Heart left ventricle (tissue), 16 donors: ENCODE measurements around the gene LRRC8E. TPM values are rescaled to one million over a fixed set of nuclear protein-coding genes. Genes with fewer than 3 reads are reported as not detected.

ENCODE experiments used
- ATAC-seq, 4 donors: fragments of 200-7000 bp; cut with Tn5 transposase; one replicate each; pipeline ENCODE4 v1.9.1; 2020 to 2022; ENCODE audit warnings: moderate library complexity in 4 of 4, mild to moderate bottlenecking in 3 of 4, moderate number of reproducible peaks in 1 of 4
- DNase-seq, 5 donors: peaks; one replicate each; pipeline ENCODE4 v3.0.0-alpha.2; 2020
- H3K27ac ChIP-seq, 12 donors: fragments of 200-600 bp; sonication (generic) in 4 of 12; one replicate each; pipeline versions ENCODE4 v1.5.0 to v1.8.0; 2016 to 2022; ENCODE audit warnings: mild to moderate bottlenecking in 2 of 12
- H3K27me3 ChIP-seq, 9 donors: fragments of 200-600 bp; sonication (generic) in 2 of 9; one replicate each; pipeline versions ENCODE4 v1.5.1 to v1.8.0; 2016 to 2022; ENCODE audit warnings: mild to moderate bottlenecking in 3 of 9
- H3K36me3 ChIP-seq, 9 donors: fragments of 200-600 bp; sonication (generic) in 2 of 9; one replicate each; pipeline versions ENCODE4 v1.5.0 to v1.8.0; 2018 to 2022; ENCODE audit warnings: mild to moderate bottlenecking in 2 of 9
- H3K4me1 ChIP-seq, 12 donors: fragments of 200-600 bp; sonication (generic) in 4 of 12; one replicate each; pipeline versions ENCODE4 v1.5.0 to v1.8.0; 2016 to 2022; ENCODE audit warnings: mild to moderate bottlenecking in 3 of 12
- H3K4me3 ChIP-seq, 12 donors: fragments of 200-600 bp; sonication (generic) in 4 of 12; one replicate each; pipeline versions ENCODE4 v1.5.0 to v1.8.0; 2017 to 2022; ENCODE audit warnings: mild to moderate bottlenecking in 9 of 12, moderate library complexity in 4 of 12
- H3K9me3 ChIP-seq, 12 donors: fragments of 200-600 bp; sonication (generic) in 4 of 12; one replicate each; pipeline versions ENCODE4 v1.5.0 to v1.8.0; 2016 to 2022; ENCODE audit warnings: mild to moderate bottlenecking in 1 of 12
- POLR2A ChIP-seq, 2 donors: fragments of 450-650 bp; IDR thresholded peaks; one replicate each; pipeline ENCODE4 v1.6.1; 2017; ENCODE audit warnings: antibody characterized with exemption in 2 of 2, mild to moderate bottlenecking in 2 of 2, moderate library complexity in 2 of 2
- WGBS, 4 donors: extraction: QIAGEN DNeasy Blood & Tissue Kit in 2 of 4; methylation state at CpG; one replicate each; pipeline versions ENCODE4 v1.1.5 to v1.1.7; 2013 to 2018; 5-methylcytosine and 5-hydroxymethylcytosine counted together
- intact Hi-C, 10 donors: fragments of 100-400 bp; cut with DNase I; formaldehyde crosslinking; loops; one replicate each; pipeline versions ENCODE4 v1.11.1 to v1.14.2; 2022
- polyA plus RNA-seq, 2 donors: library from polyadenylated mRNA; stranded (reverse); fragments of 200-250 nt; gene quantifications; one replicate each; pipeline ENCODE4 v1.2.3, GENCODE V29; 2013
- total RNA-seq, 9 donors: library from RNA; depleted of rRNA in 2 of 9; stranded (reverse); fragments of >200 nt in 2 of 9; fragmentation: NEBNext Ultra II Directional in 3 of 9; extraction: Animal tissue kit (Norgen Biotek cat#: 25700) in 3 of 9; gene quantifications; one replicate each; pipeline versions ENCODE4 v1.1.0 to v1.2.4, GENCODE V29; 2016 to 2023
- TF ChIP-seq, protein P1 (sequence below), 12 donors: fragments of 200-600 bp; sonication (generic) in 4 of 12; IDR thresholded peaks; one replicate each; pipeline versions ENCODE4 v1.5.0 to v1.8.0; 2018 to 2022; ENCODE audit warnings: antibody characterized with exemption in 12 of 12, mild to moderate bottlenecking in 5 of 12
- donor health status: ischemic (EF 13 %, LVEDD 7.1; RV severe dilation, severe dysfunction).
- donor health status: healthy with polysubstance abuse.
- donor health status: DM: no; HTN: yes; CAD: no.
- donor health status: DM: no; HTN: no; CAD: no.
- donor health status: ischemic (EF 25% LVEDD 6.9; RV normal size, moderate dysfunction).
- donor health status: ischemic (EF 25% LVEDD 5.7; RV mildly dilated, moderate dysfunction).
- donor health status: healthy.
- donor health status: DM: yes; HTN: yes; CAD: no.
- donor health status: ischemic (EF 35%, LVEDD 5.7; RV mildly dilated, moderate dysfunction).
- donor health status: nonischemic (EF 11% LVEDD 7.7; RV severe dilation, severe dysfunction).
- donor health status: DM: yes; HTN: yes; CAD: no.
- donor health status: PGD.
- donor health status: ischemic (EF 29% LVEDD 5.4; RV normal size, mild dysfunction).
- donor health status: nonischemic (EF 23%, LVEDD 6.1; RV moderate dilation, normal function).

The LRRC8E gene
- total and polyA plus RNA-seq, 11 donors, result 0.17 to 2.6 (median 1.00) TPM

DNA sequence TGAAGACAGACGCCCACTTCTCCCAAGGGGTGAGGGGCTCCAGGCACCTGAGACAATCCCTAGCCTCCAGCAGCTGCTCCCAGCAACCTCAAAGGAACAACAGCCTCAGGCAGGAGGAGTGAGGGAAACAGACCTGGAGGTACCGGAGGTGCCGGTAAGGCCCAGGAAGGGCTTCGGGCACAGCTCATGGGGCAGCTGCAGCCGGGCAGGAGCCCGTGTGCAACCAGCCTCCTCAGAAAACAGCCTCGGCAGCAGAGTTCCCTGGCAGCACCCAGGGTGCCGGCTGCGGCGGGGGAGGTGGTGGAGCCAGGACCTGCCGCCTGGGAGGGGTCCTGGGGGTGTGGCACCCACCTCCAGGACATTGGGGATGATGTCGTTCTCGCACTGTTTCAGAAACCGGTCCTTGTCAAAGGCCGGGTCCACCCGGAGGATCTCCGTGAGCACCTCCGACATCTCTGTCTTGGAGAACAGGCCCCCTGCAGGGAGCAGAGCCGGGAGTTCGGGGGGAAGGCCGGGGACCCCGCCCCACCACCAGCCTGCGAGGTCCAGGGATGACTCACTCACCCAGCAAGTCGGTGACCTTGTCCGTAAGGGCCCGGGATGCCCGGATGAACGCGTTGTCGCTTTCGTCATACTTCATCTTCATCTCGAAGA lies 44.1 kb downstream of the LRRC8E start:
- TF ChIP-seq POLR2A (IDR thresholded peaks at IDR 0.05), result no peak
- TF ChIP-seq, protein P1, sequence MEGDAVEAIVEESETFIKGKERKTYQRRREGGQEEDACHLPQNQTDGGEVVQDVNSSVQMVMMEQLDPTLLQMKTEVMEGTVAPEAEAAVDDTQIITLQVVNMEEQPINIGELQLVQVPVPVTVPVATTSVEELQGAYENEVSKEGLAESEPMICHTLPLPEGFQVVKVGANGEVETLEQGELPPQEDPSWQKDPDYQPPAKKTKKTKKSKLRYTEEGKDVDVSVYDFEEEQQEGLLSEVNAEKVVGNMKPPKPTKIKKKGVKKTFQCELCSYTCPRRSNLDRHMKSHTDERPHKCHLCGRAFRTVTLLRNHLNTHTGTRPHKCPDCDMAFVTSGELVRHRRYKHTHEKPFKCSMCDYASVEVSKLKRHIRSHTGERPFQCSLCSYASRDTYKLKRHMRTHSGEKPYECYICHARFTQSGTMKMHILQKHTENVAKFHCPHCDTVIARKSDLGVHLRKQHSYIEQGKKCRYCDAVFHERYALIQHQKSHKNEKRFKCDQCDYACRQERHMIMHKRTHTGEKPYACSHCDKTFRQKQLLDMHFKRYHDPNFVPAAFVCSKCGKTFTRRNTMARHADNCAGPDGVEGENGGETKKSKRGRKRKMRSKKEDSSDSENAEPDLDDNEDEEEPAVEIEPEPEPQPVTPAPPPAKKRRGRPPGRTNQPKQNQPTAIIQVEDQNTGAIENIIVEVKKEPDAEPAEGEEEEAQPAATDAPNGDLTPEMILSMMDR (IDR thresholded peaks at IDR 0.05), result no peak
- peak in 1 of 5 donors; percentile 16 for DNase-seq
- H3K27ac ChIP-seq, result peak overlapping the region in 1 of 12 donors; percentile 85
- H3K4me3 ChIP-seq, result no peak overlapping the region
- H3K9me3 ChIP-seq, result no peaks in the 10 kb centered on the region
- 92 to 95% (median 92%) methylated on average over 16 to 32 of the region's 32 CpGs for WGBS, 4 donors
- peaks cover 0 to 29% (median 13%) of the 10 kb centered on the region in 12 donors for H3K4me1 ChIP-seq
- no peak for ATAC-seq
- intact Hi-C loops, result no loop called here
- no peaks in the 10 kb centered on the region for H3K27me3 ChIP-seq
- H3K36me3 ChIP-seq, result peaks cover 19 to 77% (median 74%) of the 10 kb centered on the region in 9 donors

GRCh38 chr19:7932930-7933300 lies 44.6 kb downstream of the LRRC8E start:
- 87 to 96% (median 94%) methylated on average over 7 to 10 of the region's 10 CpGs for WGBS, 4 donors
- Histone ChIP-seq H3K4me1 (peaks cover 0 to 24% (median 11%) of the 10 kb centered on the region in 12 donors), H3K4me3 (no peak overlapping the region), H3K27ac (peak overlapping the region in 1 of 12 donors; percentile 85), H3K36me3 (peaks cover 19 to 82% (median 79%) of the 10 kb centered on the region in 9 donors), H3K27me3 (no peaks in the 10 kb centered on the region), H3K9me3 (no peaks in the 10 kb centered on the region)
- intact Hi-C loops, result no loop called here
- TF ChIP-seq, protein P1 (IDR thresholded peaks at IDR 0.05), result no peak
- no peak for TF ChIP-seq POLR2A (IDR thresholded peaks at IDR 0.05)
- no peak for DNase-seq
- no peak for ATAC-seq

DNA sequence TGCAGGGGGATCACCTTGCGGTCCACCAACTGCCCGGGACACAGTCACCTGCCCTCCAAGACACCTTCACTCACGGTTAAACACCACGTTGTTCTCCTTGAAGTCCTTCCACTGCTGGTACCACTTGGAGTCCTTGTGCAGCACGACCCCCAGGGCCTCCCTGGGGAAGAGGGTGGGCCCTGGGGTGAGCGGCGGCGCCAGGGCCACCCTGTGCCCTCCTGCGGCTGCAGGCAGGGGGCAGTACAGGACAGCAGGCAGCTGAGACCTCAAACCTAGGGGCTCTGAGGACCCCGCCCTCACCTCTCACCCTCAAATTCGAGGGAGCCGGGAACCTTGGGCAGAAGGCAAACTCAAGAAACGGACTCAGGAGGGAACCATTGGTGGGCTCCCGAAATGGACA lies 45.1 kb downstream of the LRRC8E start:
- Histone ChIP-seq H3K4me3 (no peak overlapping the region), H3K36me3 (peaks cover 19 to 87% (median 84%) of the 10 kb centered on the region in 9 donors), H3K4me1 (peaks cover 0 to 19% (median 7%) of the 10 kb centered on the region in 12 donors), H3K9me3 (no peaks in the 10 kb centered on the region), H3K27me3 (no peaks in the 10 kb centered on the region), H3K27ac (peak overlapping the region in 1 of 12 donors; percentile 34)
- intact Hi-C loops, result no loop called here
- TF ChIP-seq POLR2A (IDR thresholded peaks at IDR 0.05), result no peak
- TF ChIP-seq, protein P1 (IDR thresholded peaks at IDR 0.05), result peak in 3 of 12 donors; percentile 10 to 18 (median 17)
- ATAC-seq (no peak), DNase-seq (no peak)
- WGBS, 4 donors, result 84 to 90% (median 88%) methylated on average over 6 to 14 of the region's 14 CpGs

- Histone ChIP-seq H3K36me3 (peaks cover 19 to 94% (median 90%) of the 10 kb centered on the region in 9 donors), H3K27me3 (no peaks in the 10 kb centered on the region), H3K4me1 (peaks cover 0 to 15% (median 4%) of the 10 kb centered on the region in 12 donors), H3K9me3 (no peaks in the 10 kb centered on the region), H3K4me3 (no peak overlapping the region), H3K27ac (peak overlapping the region in 1 of 12 donors; percentile 34)
- WGBS, 4 donors, result 82 to 91% (median 89%) methylated on average over 46 to 55 of the region's 55 CpGs
- DNase-seq (peak in 2 of 5 donors; percentile 20 to 23), ATAC-seq (no peak)
- intact Hi-C loops, result no loop called here
- no peak for TF ChIP-seq POLR2A (IDR thresholded peaks at IDR 0.05)
- TF ChIP-seq, protein P1 (IDR thresholded peaks at IDR 0.05), result peak in 1 of 12 donors; percentile 0
Observed at GRCh38 chr19:7933828-7934725, 45.8 kb downstream of the LRRC8E start.
